Kidney (tissue), 14 donors: ENCODE data around the gene AURKB. TPM values are rescaled to one million over a fixed set of nuclear protein-coding genes. Genes with fewer than 3 reads are reported as not detected.

Experiments
- DNase-seq, 5 donors: peaks; one replicate each; pipeline ENCODE4 v3.0.0-alpha.2; 2013 to 2020
- FAIRE-seq: peaks from 2 replicates; lab custom pipeline; 2012; peaks lifted over from hg19 to GRCh38; lab: Jason Lieb, UNC
- H3K27ac ChIP-seq, 2 donors: one replicate each; pipeline ENCODE4 v1.7.0; 2013; ENCODE audit warnings: low read depth in 2 of 2, low read length in 2 of 2, inconsistent platforms in 1 of 2
- H3K27me3 ChIP-seq: one replicate; pipeline ENCODE4 v1.7.1; 2013; ENCODE audit warnings: low read length, inconsistent platforms; ENCODE audit not compliant: control insufficient read depth, insufficient read depth
- H3K36me3 ChIP-seq, 3 donors: one replicate each; pipeline versions ENCODE4 v1.7.0 to v1.7.1; 2013; ENCODE audit warnings: low read length in 3 of 3, control low read depth in 1 of 3, inconsistent platforms in 1 of 3; ENCODE audit not compliant: insufficient read depth in 3 of 3, control insufficient read depth in 2 of 3
- H3K4me1 ChIP-seq, 3 donors: one replicate each; pipeline versions ENCODE4 v1.7.0 to v1.7.1; 2013; ENCODE audit warnings: low read length in 3 of 3, inconsistent platforms in 1 of 3, low read depth in 1 of 3; ENCODE audit not compliant: control insufficient read depth in 2 of 3, insufficient read depth in 2 of 3
- H3K4me3 ChIP-seq, 3 donors: one replicate each; pipeline versions ENCODE4 v1.7.0 to v1.8.1; 2013; ENCODE audit warnings: low read length in 3 of 3, control low read depth in 1 of 3, inconsistent platforms in 1 of 3
- H3K9ac ChIP-seq, 3 donors: one replicate each; pipeline versions ENCODE4 v1.7.0 to v1.7.1; 2013; ENCODE audit warnings: low read length in 3 of 3, control low read depth in 1 of 3, inconsistent platforms in 1 of 3
- H3K9me3 ChIP-seq, 3 donors: one replicate each; pipeline versions ENCODE4 v1.7.0 to v1.7.1; 2013; ENCODE audit warnings: low read length in 3 of 3, control low read depth in 1 of 3, inconsistent platforms in 1 of 3; ENCODE audit not compliant: control insufficient read depth in 2 of 3, insufficient read depth in 1 of 3
- intact Hi-C: fragments of 100-400 bp; cut with DNase I; formaldehyde crosslinking; loops from one replicate; pipeline ENCODE4 v1.11.1; 2022
- polyA plus RNA-seq: library from polyadenylated mRNA; stranded (reverse); fragments of 350-450 nt; fragmentation: Illumina TruSeq; extraction: RNeasy Lipid Tissue Mini Kit (QIAGEN cat#74804); gene quantifications from one replicate; pipeline ENCODE4 v1.2.3, GENCODE V29; 2014; ENCODE audit warnings: low read depth, low replicate concordance; ENCODE audit not compliant: insufficient read depth
- total RNA-seq: library from RNA; stranded (reverse); fragmentation: NEBNext Ultra II Directional; extraction: Animal tissue kit (Norgen Biotek cat#: 25700); gene quantifications from one replicate; pipeline ENCODE4 v1.2.1, GENCODE V29; 2021
- TF ChIP-seq, protein P1 (sequence below): IDR thresholded peaks from 3 replicates; pipeline ENCODE4 v1.5.1; 2012; ENCODE audit warnings: mild to moderate bottlenecking, moderate library complexity, borderline replicate concordance; ENCODE audit not compliant: insufficient read depth; ENCODE audit errors: extremely low read depth
- donor health status: control.
- donor health status: control.
- donor health status: control.
- donor health status: control.
- donor health status: control.
- donor health status: DM: yes; HTN: yes; CAD: no.
- donor health status: Normal renal cell carcinoma (clear cell type).

Gene AURKB
- total and polyA plus RNA-seq, 2 donors from 2014 or later, result 0.43 to 2.8 TPM

DNA sequence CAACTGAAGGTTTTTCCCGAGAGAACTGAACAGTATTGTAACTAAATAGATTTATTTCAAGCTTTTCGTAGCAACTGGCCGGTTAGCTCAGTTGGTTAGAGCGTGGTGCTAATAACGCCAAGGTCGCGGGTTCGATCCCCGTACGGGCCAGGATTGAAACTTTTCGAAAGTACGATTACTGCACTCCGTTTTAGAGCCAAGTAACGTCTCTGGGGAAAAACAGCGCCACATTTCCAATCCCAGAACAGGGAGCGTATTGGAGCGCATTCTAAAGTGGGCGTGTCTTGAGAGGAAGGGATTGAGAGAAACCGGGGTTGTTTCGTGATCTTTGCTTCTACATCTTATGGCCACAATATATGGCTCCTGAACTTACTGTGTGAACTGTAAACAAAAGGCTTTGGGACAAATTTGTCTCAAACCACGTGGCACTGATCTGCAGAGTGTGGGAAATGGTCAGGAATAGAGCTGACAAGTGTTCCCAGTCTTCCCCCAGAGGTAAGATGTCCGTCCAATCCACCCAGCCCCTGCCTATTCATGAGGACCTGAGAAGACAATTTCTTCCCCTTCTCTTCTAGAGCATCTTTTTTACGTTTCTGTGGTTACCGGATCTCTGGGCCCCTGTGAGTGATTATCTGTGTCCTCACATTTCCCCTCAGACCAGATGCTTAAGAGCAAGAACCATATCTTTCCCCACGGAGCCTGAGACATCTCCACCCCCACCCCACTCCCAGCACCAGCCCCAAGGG, 22.7 kb downstream of the AURKB start:
- Histone ChIP-seq H3K4me1 (peaks cover 8 to 35% (median 18%) of the 10 kb centered on the region in 3 donors), H3K27ac (peak overlapping the region; percentile 89 to 99), H3K4me3 (peak overlapping the region; percentile 90 to 99 (median 95)), H3K9ac (peak overlapping the region in 2 of 3 donors; percentile 94 to 99), H3K36me3 (no peaks in the 10 kb centered on the region), H3K27me3 (no peaks in the 10 kb centered on the region), H3K9me3 (no peaks in the 10 kb centered on the region)
- DNase-seq (peak; percentile 95 to 98 (median 96)), FAIRE-seq (peak; percentile 91)
- TF ChIP-seq, protein P1, sequence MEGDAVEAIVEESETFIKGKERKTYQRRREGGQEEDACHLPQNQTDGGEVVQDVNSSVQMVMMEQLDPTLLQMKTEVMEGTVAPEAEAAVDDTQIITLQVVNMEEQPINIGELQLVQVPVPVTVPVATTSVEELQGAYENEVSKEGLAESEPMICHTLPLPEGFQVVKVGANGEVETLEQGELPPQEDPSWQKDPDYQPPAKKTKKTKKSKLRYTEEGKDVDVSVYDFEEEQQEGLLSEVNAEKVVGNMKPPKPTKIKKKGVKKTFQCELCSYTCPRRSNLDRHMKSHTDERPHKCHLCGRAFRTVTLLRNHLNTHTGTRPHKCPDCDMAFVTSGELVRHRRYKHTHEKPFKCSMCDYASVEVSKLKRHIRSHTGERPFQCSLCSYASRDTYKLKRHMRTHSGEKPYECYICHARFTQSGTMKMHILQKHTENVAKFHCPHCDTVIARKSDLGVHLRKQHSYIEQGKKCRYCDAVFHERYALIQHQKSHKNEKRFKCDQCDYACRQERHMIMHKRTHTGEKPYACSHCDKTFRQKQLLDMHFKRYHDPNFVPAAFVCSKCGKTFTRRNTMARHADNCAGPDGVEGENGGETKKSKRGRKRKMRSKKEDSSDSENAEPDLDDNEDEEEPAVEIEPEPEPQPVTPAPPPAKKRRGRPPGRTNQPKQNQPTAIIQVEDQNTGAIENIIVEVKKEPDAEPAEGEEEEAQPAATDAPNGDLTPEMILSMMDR, result peak; percentile 16
- intact Hi-C loops, result loop anchor here (10.0 kb wide), 1 partner anchor 63 kb away; the partner anchor contains the start of gene HES7

DNA sequence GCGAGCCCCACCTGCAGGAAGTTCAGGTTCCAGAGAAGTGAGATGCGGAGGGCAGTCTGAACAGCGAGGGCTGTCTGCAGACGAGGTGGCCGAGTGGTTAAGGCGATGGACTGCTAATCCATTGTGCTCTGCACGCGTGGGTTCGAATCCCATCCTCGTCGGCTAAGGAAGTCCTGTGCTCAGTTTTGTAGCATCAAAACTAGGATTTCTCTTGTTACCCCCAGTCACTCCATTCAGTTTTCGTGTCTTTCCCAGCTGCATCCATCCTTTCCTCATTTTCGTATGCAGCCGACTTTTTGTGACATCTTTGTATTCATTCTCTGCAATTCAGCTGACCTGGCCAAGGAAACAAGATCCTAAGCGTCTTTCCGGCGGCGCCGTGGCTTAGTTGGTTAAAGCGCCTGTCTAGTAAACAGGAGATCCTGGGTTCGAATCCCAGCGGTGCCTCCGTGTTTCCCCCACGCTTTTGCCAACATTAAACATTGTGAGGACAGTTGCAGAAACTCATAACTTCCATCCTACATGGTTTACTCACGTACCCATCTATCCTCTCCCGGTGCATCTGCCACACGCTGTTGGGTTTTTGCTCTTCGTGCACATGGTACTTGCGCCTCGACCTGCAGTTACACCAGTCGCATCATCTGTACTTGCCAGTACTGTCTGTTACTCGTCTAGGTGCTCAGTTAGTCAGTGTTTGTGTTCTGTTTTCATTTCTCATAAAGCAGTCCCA, 23.4 kb downstream of the AURKB start:
- Histone ChIP-seq H3K27me3 (no peaks in the 10 kb centered on the region), H3K9ac (peak overlapping the region; percentile 94 to 99 (median 98)), H3K36me3 (no peaks in the 10 kb centered on the region), H3K27ac (peak overlapping the region; percentile 89 to 99), H3K9me3 (no peaks in the 10 kb centered on the region), H3K4me1 (peaks cover 8 to 28% (median 16%) of the 10 kb centered on the region in 3 donors), H3K4me3 (peak overlapping the region; percentile 90 to 99 (median 95))
- FAIRE-seq (no peak), DNase-seq (peak; percentile 96 to 99 (median 98))
- intact Hi-C loops, result loop anchor here (10.0 kb wide), 1 partner anchor 62 kb away; the partner anchor contains the start of gene HES7
- TF ChIP-seq, protein P1, result peak; percentile 38

GRCh38 chr17:8186446-8186786, 24.0 kb downstream of the AURKB start:
- Histone ChIP-seq H3K9me3 (no peaks in the 10 kb centered on the region), H3K27ac (peak overlapping the region; percentile 89 to 99), H3K4me3 (peak overlapping the region; percentile 90 to 99 (median 95)), H3K27me3 (no peaks in the 10 kb centered on the region), H3K36me3 (no peaks in the 10 kb centered on the region), H3K9ac (peak overlapping the region; percentile 94 to 99 (median 98)), H3K4me1 (peaks cover 8 to 25% (median 16%) of the 10 kb centered on the region in 3 donors)
- TF ChIP-seq, protein P1, result no peak
- DNase-seq (no peak), FAIRE-seq (no peak)
- intact Hi-C loops, result loop anchor here (10.0 kb wide), 1 partner anchor 62 kb away; the partner anchor contains the start of gene HES7
